Type B pancreatic cell (in vitro differentiated cells): Measurements from ENCODE around the gene BCAS3. TPM values are rescaled to one million over a fixed set of nuclear protein-coding genes. Genes with fewer than 3 reads are reported as not detected.
A peak's percentile ranks its signal among the peaks of the same experiment; 100 is the strongest.

Source experiments
- DNase-seq: peaks from one replicate; pipeline ENCODE4 v3.0.0; 2021; ENCODE audit warnings: mixed read lengths; ENCODE audit not compliant: unreplicated experiment; ENCODE audit errors: extremely low spot score
- H3K27ac Mint-ChIP-seq: 2 replicates; pipeline ENCODE4 v1.8.0; 2021; ENCODE audit warnings: mild to moderate bottlenecking, mixed read lengths
- H3K27me3 Mint-ChIP-seq: 2 replicates; pipeline ENCODE4 v1.8.0; 2021; ENCODE audit warnings: mixed read lengths
- H3K36me3 Mint-ChIP-seq: 2 replicates; pipeline ENCODE4 v1.8.0; 2021; ENCODE audit warnings: mixed read lengths
- H3K4me1 Mint-ChIP-seq: one replicate; pipeline ENCODE4 v1.8.0; 2021; ENCODE audit warnings: mixed read lengths; ENCODE audit not compliant: unreplicated experiment
- H3K4me3 Mint-ChIP-seq: 2 replicates; pipeline ENCODE4 v1.8.0; 2021; ENCODE audit warnings: mild to moderate bottlenecking, mixed read lengths
- H3K9me3 Mint-ChIP-seq: 2 replicates; pipeline ENCODE4 v1.8.0; 2021; ENCODE audit warnings: mixed read lengths
- total RNA-seq: library from RNA; stranded (reverse); gene quantifications from 2 replicates; pipeline ENCODE4 v1.2.1, GENCODE V29; 2021; ENCODE audit warnings: low replicate concordance
- TF ChIP-seq, protein P1 (sequence below): fragments of 200-600 bp; sonication (generic); conservative IDR thresholded peaks from 2 replicates; pipeline ENCODE4 v1.5.0; 2021; ENCODE audit warnings: antibody characterized with exemption, mild to moderate bottlenecking

The BCAS3 gene
- total RNA-seq, 1 donor from 2014 or later: 23.0 TPM

DNA sequence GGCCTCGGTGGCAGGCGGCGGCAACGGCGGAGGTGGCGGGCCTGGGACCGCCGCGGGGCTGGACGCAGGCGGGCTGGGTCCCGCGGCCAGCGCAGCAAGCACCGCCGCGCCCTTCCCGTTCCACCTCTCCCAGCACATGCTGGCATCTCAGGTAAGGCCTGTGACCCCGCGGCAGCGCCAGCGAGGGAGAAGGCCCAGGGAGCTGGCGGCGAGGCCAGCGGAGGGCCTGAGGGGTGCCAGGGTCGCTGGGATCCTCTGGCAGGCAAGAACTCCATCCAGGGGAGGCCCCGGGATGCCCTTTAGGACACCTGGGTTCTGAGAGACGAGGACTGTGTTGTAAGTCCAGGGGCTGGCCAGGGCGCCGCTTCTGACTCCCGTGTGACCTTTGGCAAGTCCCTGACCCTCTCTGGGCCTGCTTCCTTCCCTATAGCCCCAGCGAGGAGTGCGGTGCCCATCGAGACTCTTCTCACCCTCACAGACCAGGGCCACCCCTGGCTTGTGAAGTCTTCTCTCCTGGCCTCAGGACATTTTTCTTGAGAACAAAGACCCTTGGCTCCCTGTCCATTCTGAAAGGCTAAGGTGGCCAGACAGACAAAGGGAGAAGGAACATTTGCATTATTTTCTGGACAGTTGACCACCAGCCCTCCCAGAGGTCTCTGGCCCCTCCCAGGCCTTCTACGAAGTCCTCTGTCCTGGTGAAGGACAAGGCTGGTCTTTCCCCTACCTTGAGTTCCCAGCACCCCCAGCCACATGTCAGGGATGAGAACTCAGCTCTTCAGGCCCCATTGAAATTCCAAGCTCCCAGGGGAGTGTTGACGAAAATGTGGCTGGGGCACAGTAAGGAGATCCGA lies 728.3 kb downstream of the BCAS3 start:
- Mint-ChIP-seq H3K27me3 (peaks cover 80% of the 10 kb centered on the region), H3K27ac (no peak overlapping the region), H3K36me3 (peaks cover 16% of the 10 kb centered on the region), H3K9me3 (no peaks in the 10 kb centered on the region), H3K4me1 (peaks cover 23% of the 10 kb centered on the region), H3K4me3 (peak overlapping the region; percentile 65)
- DNase-seq: no peak
- TF ChIP-seq, protein P1, sequence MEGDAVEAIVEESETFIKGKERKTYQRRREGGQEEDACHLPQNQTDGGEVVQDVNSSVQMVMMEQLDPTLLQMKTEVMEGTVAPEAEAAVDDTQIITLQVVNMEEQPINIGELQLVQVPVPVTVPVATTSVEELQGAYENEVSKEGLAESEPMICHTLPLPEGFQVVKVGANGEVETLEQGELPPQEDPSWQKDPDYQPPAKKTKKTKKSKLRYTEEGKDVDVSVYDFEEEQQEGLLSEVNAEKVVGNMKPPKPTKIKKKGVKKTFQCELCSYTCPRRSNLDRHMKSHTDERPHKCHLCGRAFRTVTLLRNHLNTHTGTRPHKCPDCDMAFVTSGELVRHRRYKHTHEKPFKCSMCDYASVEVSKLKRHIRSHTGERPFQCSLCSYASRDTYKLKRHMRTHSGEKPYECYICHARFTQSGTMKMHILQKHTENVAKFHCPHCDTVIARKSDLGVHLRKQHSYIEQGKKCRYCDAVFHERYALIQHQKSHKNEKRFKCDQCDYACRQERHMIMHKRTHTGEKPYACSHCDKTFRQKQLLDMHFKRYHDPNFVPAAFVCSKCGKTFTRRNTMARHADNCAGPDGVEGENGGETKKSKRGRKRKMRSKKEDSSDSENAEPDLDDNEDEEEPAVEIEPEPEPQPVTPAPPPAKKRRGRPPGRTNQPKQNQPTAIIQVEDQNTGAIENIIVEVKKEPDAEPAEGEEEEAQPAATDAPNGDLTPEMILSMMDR: no peak

DNA sequence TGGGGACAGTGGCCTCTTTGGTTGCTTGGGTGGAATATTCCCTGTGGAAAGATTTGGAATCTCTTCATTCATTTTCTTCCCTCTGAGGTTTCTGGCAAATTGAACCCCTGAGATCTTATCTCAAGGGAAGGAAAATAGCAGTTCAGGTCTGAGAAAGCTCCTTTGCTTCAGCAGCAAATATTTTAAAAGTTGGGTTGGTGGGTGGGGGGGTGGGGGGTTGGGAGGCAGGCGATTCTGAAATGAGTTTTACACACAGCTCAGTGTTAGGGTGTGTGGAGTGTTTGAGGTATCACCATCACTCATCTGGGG lies 728.8 kb downstream of the BCAS3 start:
- peaks cover 11% of the 10 kb centered on the region for H3K36me3 Mint-ChIP-seq
- peak overlapping the region; percentile 65 for H3K4me3 Mint-ChIP-seq
- H3K27ac Mint-ChIP-seq: no peak overlapping the region
- peaks cover 77% of the 10 kb centered on the region for H3K27me3 Mint-ChIP-seq
- H3K4me1 Mint-ChIP-seq: peaks cover 17% of the 10 kb centered on the region
- TF ChIP-seq, protein P1: no peak
- no peaks in the 10 kb centered on the region for H3K9me3 Mint-ChIP-seq
- DNase-seq: no peak

DNA sequence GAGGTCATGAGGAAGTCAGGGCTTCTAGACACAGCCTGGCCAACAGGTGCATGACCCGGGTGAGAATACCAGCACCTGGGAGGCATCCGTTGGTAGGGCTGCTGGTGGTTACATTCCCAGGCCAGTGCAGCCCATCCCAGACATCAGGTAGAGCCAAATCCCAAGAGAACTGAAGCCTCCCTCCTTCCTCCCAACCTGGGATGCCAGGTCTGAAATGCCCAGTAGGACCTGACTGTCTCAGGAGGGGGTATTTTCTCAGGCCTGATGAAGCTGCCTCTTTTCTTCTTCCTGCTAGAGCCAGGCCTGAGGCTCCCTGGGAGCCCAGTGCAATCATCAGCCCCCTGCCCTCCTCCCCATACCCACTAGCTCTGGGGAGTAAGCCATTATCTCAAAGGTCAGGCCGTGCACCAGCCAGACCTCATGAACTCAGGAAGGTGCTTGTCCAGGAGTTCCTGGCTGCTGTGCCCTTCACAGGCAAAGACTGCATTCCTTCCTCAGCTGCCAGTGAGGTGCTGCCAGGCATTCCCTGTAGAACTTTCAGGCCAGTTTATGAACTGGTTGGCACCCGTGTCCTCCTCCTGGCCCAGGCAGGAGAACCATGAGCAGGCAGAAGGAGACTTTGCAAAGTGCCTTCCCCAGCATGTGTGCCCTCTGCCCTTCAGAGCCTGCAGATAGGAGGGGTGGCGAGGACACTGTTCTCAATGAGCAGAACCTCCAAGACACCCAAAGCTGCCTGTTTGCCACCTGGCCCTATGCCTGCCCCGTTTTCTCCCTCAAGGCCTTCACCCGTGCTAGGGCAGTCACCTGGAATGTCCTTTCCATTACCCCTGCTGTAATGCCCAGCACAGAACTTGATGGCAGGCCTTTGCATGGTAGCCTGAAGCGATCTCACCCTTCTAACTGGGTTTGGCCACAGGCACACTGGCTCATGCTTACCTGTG lies 729.6 kb downstream of the BCAS3 start:
- TF ChIP-seq, protein P1: no peak
- Mint-ChIP-seq H3K27ac (no peak overlapping the region), H3K4me1 (peaks cover 15% of the 10 kb centered on the region), H3K27me3 (peaks cover 72% of the 10 kb centered on the region), H3K9me3 (no peaks in the 10 kb centered on the region), H3K4me3 (peak overlapping the region; percentile 65), H3K36me3 (peaks cover 8% of the 10 kb centered on the region)
- DNase-seq: no peak

DNA sequence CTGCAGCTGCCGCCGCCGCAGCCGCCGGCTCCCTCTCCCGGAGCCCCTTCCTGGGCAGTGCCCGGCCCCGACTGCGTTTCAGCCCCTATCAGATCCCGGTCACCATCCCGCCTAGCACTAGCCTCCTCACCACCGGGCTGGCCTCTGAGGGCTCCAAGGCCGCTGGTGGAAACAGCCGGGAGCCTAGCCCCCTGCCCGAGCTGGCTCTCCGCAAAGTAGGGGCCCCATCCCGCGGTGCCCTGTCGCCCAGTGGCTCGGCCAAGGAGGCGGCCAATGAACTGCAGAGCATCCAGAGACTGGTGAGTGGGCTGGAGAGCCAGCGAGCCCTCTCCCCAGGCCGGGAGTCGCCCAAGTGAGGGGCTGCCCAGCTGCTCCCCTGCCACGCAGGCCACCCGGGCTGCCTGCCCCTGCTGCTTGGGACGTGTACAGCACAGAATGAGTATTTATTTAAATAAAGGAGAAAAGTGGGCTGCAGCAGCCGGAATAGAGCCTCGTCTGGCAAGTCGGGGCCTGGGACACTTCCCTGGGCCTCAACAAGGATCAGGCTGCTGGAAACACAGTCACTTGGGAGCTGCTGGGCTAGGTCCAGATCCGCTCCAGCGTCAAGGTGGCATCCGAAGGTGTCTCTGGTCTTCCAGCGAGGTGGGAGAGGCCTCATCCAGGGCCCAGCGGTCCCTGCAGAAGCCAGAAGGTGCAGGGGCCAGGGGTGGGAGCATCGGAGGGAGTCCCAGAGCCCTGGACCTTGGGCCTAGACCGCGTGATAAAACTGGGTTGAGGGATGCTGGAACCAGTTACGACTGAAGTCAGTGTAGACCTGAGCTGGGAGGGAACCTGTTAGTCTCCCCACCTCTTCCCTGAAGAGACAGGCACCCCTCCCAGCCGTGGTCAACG lies 730.7 kb downstream of the BCAS3 start:
- Mint-ChIP-seq H3K4me1 (peaks cover 10% of the 10 kb centered on the region), H3K4me3 (peak overlapping the region; percentile 80), H3K27me3 (peaks cover 65% of the 10 kb centered on the region), H3K27ac (no peak overlapping the region), H3K36me3 (peaks cover 3% of the 10 kb centered on the region), H3K9me3 (no peaks in the 10 kb centered on the region)
- TF ChIP-seq, protein P1: no peak
- no peak for DNase-seq
